Glutamatergic neuron (in vitro differentiated cells): Measurements from ENCODE around the gene NXPE1. TPM values are rescaled to one million over a fixed set of nuclear protein-coding genes. Genes with fewer than 3 reads are reported as not detected.
"Not testable (repeated sequence)": the region's sequence is repeated elsewhere in the genome, so short reads cannot be mapped to it uniquely, and the experiment has no call there.

Source experiments
- DNase-seq: peaks from one replicate; pipeline ENCODE4 v3.0.0; 2022
- H3K27ac Mint-ChIP-seq: one replicate; pipeline ENCODE4 v1.8.0; 2020; ENCODE audit warnings: mild to moderate bottlenecking, mixed read lengths, inconsistent platforms; ENCODE audit not compliant: unreplicated experiment
- H3K27me3 Mint-ChIP-seq: one replicate; pipeline ENCODE4 v1.8.0; 2020; ENCODE audit warnings: mild to moderate bottlenecking, moderate library complexity, mixed read lengths, inconsistent platforms; ENCODE audit not compliant: unreplicated experiment
- H3K36me3 Mint-ChIP-seq: one replicate; pipeline ENCODE4 v1.8.0; 2020; ENCODE audit warnings: mild to moderate bottlenecking, mixed read lengths, inconsistent platforms; ENCODE audit not compliant: unreplicated experiment
- H3K4me1 Mint-ChIP-seq: one replicate; pipeline ENCODE4 v1.8.0; 2020; ENCODE audit warnings: mild to moderate bottlenecking, low read depth, mixed read lengths, inconsistent platforms; ENCODE audit not compliant: unreplicated experiment
- H3K4me3 Mint-ChIP-seq: one replicate; pipeline ENCODE4 v1.8.0; 2020; ENCODE audit warnings: mild to moderate bottlenecking, mixed read lengths, inconsistent platforms; ENCODE audit not compliant: unreplicated experiment
- H3K9me3 Mint-ChIP-seq: one replicate; pipeline ENCODE4 v1.8.0; 2020; ENCODE audit warnings: mild to moderate bottlenecking, moderate library complexity, mixed read lengths, inconsistent platforms; ENCODE audit not compliant: unreplicated experiment
- CTCF ChIP-seq: fragments of 200-600 bp; sonication (generic); IDR thresholded peaks from one replicate; pipeline ENCODE4 v1.5.0; 2021; ENCODE audit not compliant: partially characterized antibody, unreplicated experiment
- long read RNA-seq: library from polyadenylated mRNA; unstranded; transcript quantifications from one replicate; pipeline ENCODE4 v2.0.0, GENCODE V29; 2020; ENCODE audit not compliant: unreplicated experiment
- total RNA-seq: library from RNA; stranded (reverse); fragmentation: NEBNext Ultra II Directional; extraction: Animal tissue kit (Norgen Biotek cat#: 25700); gene quantifications from one replicate; pipeline ENCODE4 v1.2.1, GENCODE V29; 2021; ENCODE audit not compliant: unreplicated experiment

Gene NXPE1
- total RNA-seq: not detected
- long read RNA-seq: 0 reads

GRCh38 chr11:114559425-114560310 is at the start of gene NXPE1:
Gene NXPE1 (minus strand): TSS chr11:114559881. CDS start chr11:114551201, 8,680 bp downstream.
- H3K27me3 Mint-ChIP-seq: no peaks in the 10 kb centered on the region
- no peaks in the 10 kb centered on the region for H3K4me1 Mint-ChIP-seq
- H3K9me3 Mint-ChIP-seq: no peaks in the 10 kb centered on the region
- no peaks in the 10 kb centered on the region for H3K36me3 Mint-ChIP-seq
- H3K4me3 Mint-ChIP-seq: no peak within 1 kb of the TSS
- no peak for TF ChIP-seq CTCF
- DNase-seq: no peak
- H3K27ac Mint-ChIP-seq: no peak within 1 kb of the TSS

DNA sequence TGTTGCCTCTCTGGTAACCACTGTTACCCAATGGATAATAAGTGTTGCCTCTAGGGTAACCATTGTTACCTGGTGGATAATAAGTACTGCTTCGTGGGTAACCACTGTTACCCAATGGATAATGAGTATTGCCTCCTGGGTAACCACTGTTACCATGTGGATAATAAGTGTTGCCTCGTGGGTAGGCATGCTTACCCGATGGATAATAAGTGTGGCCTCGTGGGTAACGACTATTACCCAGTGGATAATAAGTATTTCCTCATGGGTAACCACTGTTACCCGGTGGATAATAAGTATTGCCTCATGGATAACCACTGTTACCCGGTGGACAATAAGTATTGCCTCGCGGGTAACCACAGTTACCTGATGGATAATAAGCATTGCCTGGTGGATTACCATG is 49.7 kb upstream of the NXPE1 start:
- no peaks in the 10 kb centered on the region for H3K36me3 Mint-ChIP-seq
- TF ChIP-seq CTCF: no peak
- H3K4me3 Mint-ChIP-seq: no peak overlapping the region
- H3K27ac Mint-ChIP-seq: no peak overlapping the region
- H3K4me1 Mint-ChIP-seq: no peaks in the 10 kb centered on the region
- H3K9me3 Mint-ChIP-seq: no peaks in the 10 kb centered on the region
- H3K27me3 Mint-ChIP-seq: no peaks in the 10 kb centered on the region
- no peak for DNase-seq

- not testable (repeated sequence) for H3K9me3 Mint-ChIP-seq, H3K27me3 Mint-ChIP-seq, DNase-seq
Measured at GRCh38 chr11:114608605-114609004, 48.9 kb upstream of the NXPE1 start.

GRCh38 chr11:114607753-114608459 is 48.2 kb upstream of the NXPE1 start:
- Mint-ChIP-seq H3K27me3 (no peaks in the 10 kb centered on the region), H3K27ac (no peak overlapping the region), H3K36me3 (no peaks in the 10 kb centered on the region), H3K4me1 (no peaks in the 10 kb centered on the region), H3K9me3 (no peaks in the 10 kb centered on the region), H3K4me3 (no peak overlapping the region)
- no peak for DNase-seq
- TF ChIP-seq CTCF: no peak

More at GRCh38 chr11:114608605-114609004, 48.9 kb upstream of the NXPE1 start:
- H3K4me3 Mint-ChIP-seq, H3K4me1 Mint-ChIP-seq, H3K36me3 Mint-ChIP-seq, H3K27ac Mint-ChIP-seq: not testable (repeated sequence)

GRCh38 chr11:114606802-114607075 is 47.1 kb upstream of the NXPE1 start:
- H3K27ac Mint-ChIP-seq, H3K36me3 Mint-ChIP-seq, H3K4me3 Mint-ChIP-seq, H3K4me1 Mint-ChIP-seq, DNase-seq, H3K27me3 Mint-ChIP-seq, H3K9me3 Mint-ChIP-seq: not testable (repeated sequence)
